ENCODE data around the gene LRBA. TPM values are rescaled to one million over a fixed set of nuclear protein-coding genes. Genes with fewer than 3 reads are reported as not detected.

Gene LRBA
- total RNA-seq, 2 donors from 2014 or later: 37.7 to 70.5 TPM

DNA sequence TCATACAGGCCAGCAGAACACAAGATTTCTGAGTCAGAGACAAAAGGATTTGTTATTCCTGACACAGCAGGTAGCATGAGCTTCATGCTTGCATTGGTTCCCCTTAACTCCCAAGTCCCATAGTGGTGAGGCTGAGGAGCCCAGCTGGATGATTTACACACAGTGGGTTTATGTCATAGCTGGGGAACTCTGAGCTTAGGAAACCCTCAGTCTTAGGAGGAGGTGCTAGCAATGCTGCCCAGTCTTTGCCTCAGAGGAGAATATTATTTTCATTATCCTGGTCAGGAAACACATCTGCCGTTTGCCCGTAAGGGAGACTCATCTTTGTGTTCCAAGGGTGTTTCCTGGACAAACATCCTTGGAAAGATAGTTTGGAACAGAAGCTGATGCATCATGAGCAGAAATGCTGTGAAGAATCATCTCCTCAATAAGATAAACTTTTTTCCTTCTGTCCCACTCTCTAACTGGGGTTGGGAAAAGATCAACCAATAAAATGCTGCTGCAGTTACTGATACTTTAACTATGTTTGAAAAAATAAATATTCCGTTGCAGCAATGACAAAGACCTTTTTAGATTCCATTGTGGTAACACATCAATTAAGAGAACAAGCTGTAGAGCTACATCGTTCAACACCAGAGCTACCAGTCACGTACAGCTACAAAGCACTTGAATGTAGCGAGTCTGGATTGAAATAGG lies 790.0 kb downstream of the LRBA start:
- Mint-ChIP-seq H3K36me3 (no peaks in the 10 kb centered on the region), H3K9me3 (no peaks in the 10 kb centered on the region), H3K27ac (no peak overlapping the region), H3K4me3 (no peak overlapping the region), H3K4me1 (ENCODE audit: low read depth in 2 of 2) (no peaks in the 10 kb centered on the region), H3K27me3 (peaks cover 11 to 14% of the 10 kb centered on the region in 2 donors)
- ATAC-seq (no peak), DNase-seq (ENCODE audit: low spot score) (no peak)

DNA sequence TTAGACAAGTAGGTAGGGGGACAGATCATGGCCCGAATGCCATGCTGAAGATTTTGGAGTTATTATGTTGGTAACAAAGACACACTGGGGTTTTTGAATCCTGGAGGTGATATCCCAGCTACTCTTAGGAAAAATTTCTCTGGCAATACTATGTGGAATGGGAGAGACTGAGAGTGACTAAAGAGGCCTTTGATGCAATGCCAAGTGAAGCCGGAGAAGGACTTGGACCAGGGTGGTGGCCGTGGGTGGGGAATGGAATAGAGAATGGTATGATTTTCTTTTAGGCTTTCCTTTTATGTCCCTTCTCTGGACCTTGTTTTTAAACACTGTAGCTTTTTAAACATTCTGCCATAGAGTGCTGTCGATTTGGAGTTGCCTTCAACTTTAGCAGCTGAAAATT lies 795.2 kb downstream of the LRBA start:
- Mint-ChIP-seq H3K4me3 (no peak overlapping the region), H3K9me3 (no peaks in the 10 kb centered on the region), H3K36me3 (no peaks in the 10 kb centered on the region), H3K27ac (no peak overlapping the region), H3K4me1 (ENCODE audit: low read depth in 2 of 2) (no peaks in the 10 kb centered on the region), H3K27me3 (no peaks in the 10 kb centered on the region)
- DNase-seq (ENCODE audit: low spot score) (no peak), ATAC-seq (no peak)

DNA sequence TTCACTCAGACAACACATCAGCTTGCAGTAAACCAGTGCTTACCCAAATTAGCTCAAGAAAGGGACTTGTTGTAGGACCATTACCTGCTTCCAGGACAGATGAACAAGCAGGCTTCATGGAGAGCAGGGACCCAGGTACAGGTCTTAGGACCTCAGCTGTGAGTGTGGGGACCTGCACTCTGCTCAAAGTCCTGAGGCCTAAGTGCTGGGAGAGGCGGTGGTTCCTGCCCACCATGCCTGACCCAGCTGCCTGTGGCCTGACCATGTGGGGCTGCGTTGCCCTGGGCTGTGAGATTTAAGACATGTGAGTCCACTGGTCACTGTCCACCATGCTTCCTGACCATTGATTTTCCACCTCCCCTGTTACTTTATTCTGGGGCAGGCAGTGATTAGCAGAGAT lies 796.6 kb downstream of the LRBA start:
- H3K9me3 Mint-ChIP-seq: no peaks in the 10 kb centered on the region
- H3K27me3 Mint-ChIP-seq: no peaks in the 10 kb centered on the region
- no peaks in the 10 kb centered on the region for H3K4me1 Mint-ChIP-seq (ENCODE audit: low read depth in 2 of 2)
- H3K36me3 Mint-ChIP-seq: no peaks in the 10 kb centered on the region
- DNase-seq (ENCODE audit: low spot score) (no peak), ATAC-seq (peak; percentile 46 to 48)
- no peak overlapping the region for H3K27ac Mint-ChIP-seq
- H3K4me3 Mint-ChIP-seq: no peak overlapping the region

DNA sequence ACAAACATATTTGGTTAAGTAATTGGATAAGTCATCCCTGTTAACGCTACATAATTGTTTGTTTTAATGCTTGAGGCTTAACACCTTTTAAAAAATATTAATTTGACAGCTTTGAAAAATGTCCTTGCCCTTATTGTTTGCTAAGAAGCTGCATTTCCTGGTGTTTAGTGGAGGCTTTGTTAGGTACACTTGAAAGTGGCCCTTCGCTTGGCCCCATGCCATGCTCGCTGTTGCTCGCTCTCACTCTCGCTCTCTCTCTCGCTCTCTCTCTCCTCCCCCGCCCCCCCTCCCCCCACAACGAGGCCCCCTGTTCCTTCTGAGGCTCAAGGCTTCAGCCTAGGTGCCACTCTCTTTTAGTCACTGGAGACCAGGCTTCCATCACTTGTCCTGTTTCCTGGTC lies 797.3 kb downstream of the LRBA start:
- DNase-seq (ENCODE audit: low spot score) (no peak), ATAC-seq (no peak)
- Mint-ChIP-seq H3K9me3 (no peaks in the 10 kb centered on the region), H3K4me1 (ENCODE audit: low read depth in 2 of 2) (no peaks in the 10 kb centered on the region), H3K4me3 (no peak overlapping the region), H3K27me3 (no peaks in the 10 kb centered on the region), H3K36me3 (no peaks in the 10 kb centered on the region), H3K27ac (no peak overlapping the region)

DNA sequence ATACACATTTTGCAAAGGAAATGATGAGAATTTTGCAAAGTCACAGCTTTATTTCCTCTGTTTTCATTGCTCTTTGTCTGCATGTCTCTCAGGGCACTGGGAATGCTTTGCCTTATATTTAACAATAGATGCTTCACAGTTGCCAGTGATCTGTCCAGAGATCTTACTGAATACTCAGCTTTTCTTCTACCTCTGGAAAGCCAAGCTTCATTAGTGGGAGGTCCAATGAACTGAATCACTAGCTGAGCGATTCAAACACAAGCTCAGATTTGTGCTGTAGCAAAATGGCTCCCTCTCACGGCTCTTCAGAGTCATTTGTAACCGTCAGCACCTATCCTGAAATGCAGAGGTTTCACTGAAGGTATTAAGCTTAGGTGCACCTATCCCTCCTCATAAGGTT lies 797.9 kb downstream of the LRBA start:
- Mint-ChIP-seq H3K4me1 (ENCODE audit: low read depth in 2 of 2) (no peaks in the 10 kb centered on the region), H3K27me3 (no peaks in the 10 kb centered on the region), H3K27ac (no peak overlapping the region), H3K36me3 (no peaks in the 10 kb centered on the region), H3K9me3 (no peaks in the 10 kb centered on the region), H3K4me3 (no peak overlapping the region)
- DNase-seq (ENCODE audit: low spot score) (no peak), ATAC-seq (no peak)

DNA sequence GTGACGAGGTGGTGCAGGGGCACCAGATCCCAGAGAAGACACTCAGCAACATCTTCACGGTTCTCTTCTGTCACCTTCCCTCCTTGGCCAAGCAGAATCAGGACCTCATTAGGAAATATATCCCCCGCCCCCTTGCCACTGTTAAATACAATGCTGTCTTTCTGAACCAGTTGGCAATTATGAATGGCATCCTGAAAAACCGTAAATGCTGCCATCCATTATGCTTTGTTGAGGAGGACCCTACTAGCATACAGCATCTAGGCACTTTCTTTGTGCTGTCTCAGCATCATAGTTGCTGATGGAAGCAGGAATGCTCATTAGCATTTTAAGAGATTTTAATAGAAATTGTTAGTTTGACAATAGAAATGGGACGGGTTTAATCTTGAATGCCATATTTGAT lies 798.4 kb downstream of the LRBA start:
- ATAC-seq (no peak), DNase-seq (ENCODE audit: low spot score) (no peak)
- no peaks in the 10 kb centered on the region for H3K4me1 Mint-ChIP-seq (ENCODE audit: low read depth in 2 of 2)
- H3K9me3 Mint-ChIP-seq: no peaks in the 10 kb centered on the region
- H3K27me3 Mint-ChIP-seq: peaks cover under 1 to 4% of the 10 kb centered on the region in 2 donors
- H3K36me3 Mint-ChIP-seq: no peaks in the 10 kb centered on the region
- no peak overlapping the region for H3K27ac Mint-ChIP-seq
- H3K4me3 Mint-ChIP-seq: no peak overlapping the region

DNA sequence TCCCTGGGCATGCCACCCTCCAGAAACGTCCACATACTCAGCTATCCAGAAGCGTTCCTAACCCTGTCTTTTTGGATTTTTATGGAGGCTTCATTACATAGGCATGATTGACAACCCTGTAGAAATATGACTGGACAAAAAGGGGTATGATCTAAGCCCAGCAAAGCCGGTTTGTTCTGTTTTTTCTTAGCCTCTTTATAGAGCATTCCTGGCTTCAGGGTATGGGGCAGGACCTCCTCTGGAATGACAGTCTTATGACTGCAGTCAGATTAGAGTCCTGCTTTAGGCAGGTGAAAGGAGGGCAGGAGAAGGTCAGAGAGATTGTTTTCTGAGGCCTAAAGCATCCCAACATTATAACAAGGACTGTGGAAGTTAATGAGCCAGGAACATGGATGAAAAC lies 799.5 kb downstream of the LRBA start:
- no peak overlapping the region for H3K4me3 Mint-ChIP-seq
- peaks cover 3 to 12% of the 10 kb centered on the region in 2 donors for H3K27me3 Mint-ChIP-seq
- H3K9me3 Mint-ChIP-seq: no peaks in the 10 kb centered on the region
- peak in 1 of 2 donors; percentile 43 for ATAC-seq
- no peak overlapping the region for H3K27ac Mint-ChIP-seq
- DNase-seq (ENCODE audit: low spot score): no peak
- H3K36me3 Mint-ChIP-seq: no peaks in the 10 kb centered on the region
- H3K4me1 Mint-ChIP-seq (ENCODE audit: low read depth in 2 of 2): no peaks in the 10 kb centered on the region

Other genes with a start within 250 kb of the LRBA start
- 1,000 to 10,000 TPM in 1 of 2 donors, 100 to 1,000 TPM in 1; 892 to 1,061 TPM for gene RPS3A, start 84.3 kb upstream of the LRBA start, total RNA-seq